Mononuclear cell (primary cell): ENCODE measurements around the gene TMEM132C. TPM values are rescaled to one million over a fixed set of nuclear protein-coding genes. Genes with fewer than 3 reads are reported as not detected.

Experiments used
- H3K27me3 ChIP-seq: 2 replicates; pipeline ENCODE4 v1.6.0; 2011; ENCODE audit warnings: low read length, control low read depth; ENCODE audit not compliant: insufficient read depth
- H3K4me1 ChIP-seq: 2 replicates; pipeline ENCODE4 v1.5.1; 2011; ENCODE audit warnings: mild to moderate bottlenecking, low read length, control low read depth; ENCODE audit not compliant: insufficient read depth
- H3K4me3 ChIP-seq: 2 replicates; pipeline ENCODE4 v1.5.1; 2011; ENCODE audit warnings: mild to moderate bottlenecking, low read length, moderate library complexity
- H3K9me3 ChIP-seq: 2 replicates; pipeline ENCODE4 v1.5.1; 2011; ENCODE audit warnings: low read depth, mild to moderate bottlenecking, control low read depth, low read length
- total RNA-seq: library from RNA; depleted of rRNA; stranded (reverse); fragments of >200 nt; gene quantifications from one replicate; pipeline ENCODE4 v1.2.3, GENCODE V29; 2012

The TMEM132C gene
- total RNA-seq, 1 donor = under 0.01 TPM

DNA sequence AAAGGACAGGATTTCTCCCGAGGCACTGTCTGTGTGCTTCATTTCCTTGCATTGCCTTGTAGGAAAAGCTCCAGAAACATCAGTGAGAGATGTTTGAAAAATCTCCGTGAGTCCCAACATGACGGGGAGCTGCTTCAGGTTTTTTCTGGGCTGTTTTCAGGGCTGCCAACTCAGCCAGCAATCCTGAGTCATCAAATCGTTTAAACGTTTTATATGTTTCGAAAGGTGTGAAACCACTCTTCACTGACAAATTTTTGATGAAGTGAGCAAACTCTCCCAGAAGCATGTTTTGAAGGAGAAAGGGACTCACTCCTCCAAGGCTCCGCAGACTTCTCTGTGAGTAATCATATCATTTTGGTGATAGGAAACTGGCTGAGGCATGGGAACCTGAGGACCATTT is 240.5 kb downstream of the TMEM132C start:
- no peaks in the 10 kb centered on the region for H3K9me3 ChIP-seq
- H3K4me3 ChIP-seq = no peak overlapping the region
- H3K27me3 ChIP-seq = no peaks in the 10 kb centered on the region
- no peaks in the 10 kb centered on the region for H3K4me1 ChIP-seq

DNA sequence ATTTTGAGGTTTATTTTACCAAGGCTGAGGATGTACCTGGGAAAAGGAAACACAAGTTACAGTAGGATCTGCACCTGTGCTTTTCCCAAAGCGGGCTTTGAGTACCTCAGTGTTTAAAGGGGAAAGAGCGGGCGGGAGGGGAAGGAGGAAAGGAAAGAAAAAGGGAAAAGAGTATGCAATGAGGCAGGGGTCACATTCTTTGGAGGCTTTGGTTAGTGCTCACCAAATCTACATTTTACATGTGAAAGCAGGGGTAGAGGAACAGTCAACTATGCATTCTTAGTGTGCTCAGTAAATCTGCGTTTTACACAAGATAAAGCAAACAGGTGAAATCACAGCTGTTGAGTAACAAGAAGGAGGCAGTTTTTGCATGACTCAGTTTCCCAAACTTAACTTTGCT is 242.2 kb downstream of the TMEM132C start:
- Histone ChIP-seq H3K27me3 (no peaks in the 10 kb centered on the region), H3K9me3 (no peaks in the 10 kb centered on the region), H3K4me3 (no peak overlapping the region), H3K4me1 (no peaks in the 10 kb centered on the region)

DNA sequence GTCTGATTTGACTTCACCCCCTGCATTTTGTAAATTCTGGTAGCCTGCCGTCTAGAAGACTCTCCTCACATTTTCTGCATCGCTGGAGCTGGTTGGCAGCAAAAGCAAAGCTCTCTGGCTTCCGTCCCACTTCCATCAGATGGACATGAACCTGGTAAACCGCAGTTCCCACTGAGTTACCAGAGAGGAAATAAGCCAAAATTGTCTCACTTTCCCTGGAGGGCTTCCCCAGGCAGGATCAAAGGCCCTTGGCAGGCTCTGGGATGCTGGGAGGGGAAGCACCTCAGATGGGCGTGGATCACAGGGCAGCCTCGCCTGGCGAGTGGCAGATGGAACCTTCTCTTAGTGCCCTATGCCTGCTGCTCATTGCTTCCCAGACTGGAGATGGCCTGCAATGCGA is 243.5 kb downstream of the TMEM132C start:
- no peaks in the 10 kb centered on the region for H3K27me3 ChIP-seq

DNA sequence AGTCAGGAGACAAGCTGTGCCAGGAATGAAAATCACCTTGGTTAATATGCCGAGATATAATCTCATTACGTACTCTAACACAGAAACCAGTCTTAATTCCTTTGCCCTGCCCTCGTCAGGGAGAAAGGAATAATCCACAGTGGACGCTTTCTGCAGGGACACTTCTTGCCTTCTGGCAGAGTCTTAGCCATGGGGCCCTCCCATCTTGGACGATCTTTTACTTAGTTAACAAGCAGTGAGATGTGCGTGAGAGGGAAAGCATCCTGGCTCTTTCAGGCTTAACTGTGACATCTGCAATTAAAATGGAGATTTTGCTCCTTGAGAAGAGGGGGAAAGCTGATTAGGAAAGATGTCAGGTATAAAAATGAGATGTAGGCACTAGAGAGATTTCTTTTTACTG is 246.4 kb downstream of the TMEM132C start:
- Histone ChIP-seq H3K4me1 (no peaks in the 10 kb centered on the region), H3K27me3 (no peaks in the 10 kb centered on the region), H3K9me3 (no peaks in the 10 kb centered on the region), H3K4me3 (no peak overlapping the region)

More for the DNA sequence above, 243.5 kb downstream of the TMEM132C start:
- Histone ChIP-seq H3K9me3 (no peaks in the 10 kb centered on the region), H3K4me3 (no peak overlapping the region), H3K4me1 (no peaks in the 10 kb centered on the region)

DNA sequence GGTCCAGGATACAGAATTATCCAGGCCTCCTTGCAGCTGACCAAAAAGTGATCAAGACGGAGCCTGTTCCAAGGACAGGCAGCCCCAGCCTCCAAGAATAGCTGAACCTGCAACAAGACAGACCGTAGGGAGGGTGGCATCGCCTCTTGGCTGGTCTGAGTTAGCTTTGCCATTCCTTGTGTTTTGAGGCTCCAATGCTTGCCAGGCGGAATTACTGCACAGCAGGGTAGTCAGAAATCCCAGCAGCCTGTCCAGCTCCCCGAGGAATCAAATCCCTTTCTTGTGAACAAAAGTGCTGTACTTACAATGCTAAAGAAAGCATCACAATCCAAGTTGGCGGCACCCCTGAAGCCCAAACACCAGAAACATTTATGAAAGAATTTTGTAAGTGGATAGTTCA is 246.9 kb downstream of the TMEM132C start:
- Histone ChIP-seq H3K4me3 (no peak overlapping the region), H3K9me3 (no peaks in the 10 kb centered on the region), H3K4me1 (no peaks in the 10 kb centered on the region), H3K27me3 (no peaks in the 10 kb centered on the region)

DNA sequence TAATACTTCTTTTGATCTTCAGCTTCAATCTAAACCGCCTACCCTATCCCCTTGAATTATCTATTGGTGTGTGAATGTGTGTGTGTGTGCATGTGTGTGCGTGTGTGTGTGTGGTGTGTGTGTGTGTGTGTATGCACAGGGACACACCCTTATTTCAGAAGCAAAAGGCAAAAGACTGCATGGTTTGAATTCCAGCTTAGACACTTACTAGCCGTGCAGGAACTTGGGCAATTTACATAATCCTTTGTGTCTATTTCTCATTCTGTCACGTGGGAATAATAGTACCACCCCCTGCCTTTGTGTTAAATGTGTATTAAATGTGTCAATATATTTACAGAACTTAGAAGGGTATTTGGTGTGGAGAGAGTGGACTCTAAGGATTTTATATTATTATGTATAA is 251.7 kb downstream of the TMEM132C start:
- Histone ChIP-seq H3K27me3 (no peaks in the 10 kb centered on the region), H3K9me3 (no peaks in the 10 kb centered on the region), H3K4me1 (no peaks in the 10 kb centered on the region), H3K4me3 (no peak overlapping the region)

DNA sequence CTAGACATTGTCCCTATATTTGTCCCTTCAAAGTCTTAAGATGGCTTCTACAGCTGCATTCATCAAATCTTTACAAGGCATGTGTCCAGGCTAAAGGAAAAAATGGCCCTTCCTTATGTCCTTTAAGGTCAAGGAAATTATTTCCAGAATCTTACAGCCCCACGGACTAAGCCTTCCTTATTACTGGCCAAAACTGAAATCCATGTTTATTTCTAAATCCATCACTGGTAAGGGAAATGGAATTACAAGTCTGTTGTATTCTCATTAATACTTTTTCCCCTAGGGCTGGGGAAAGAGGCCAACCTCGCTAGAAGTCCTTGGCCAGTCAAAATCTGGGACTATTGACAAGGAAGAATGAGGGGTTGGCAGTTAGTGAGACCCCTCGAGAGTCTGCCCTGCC is 252.5 kb downstream of the TMEM132C start:
- H3K9me3 ChIP-seq = no peaks in the 10 kb centered on the region
- no peaks in the 10 kb centered on the region for H3K4me1 ChIP-seq
- no peak overlapping the region for H3K4me3 ChIP-seq
- no peaks in the 10 kb centered on the region for H3K27me3 ChIP-seq

DNA sequence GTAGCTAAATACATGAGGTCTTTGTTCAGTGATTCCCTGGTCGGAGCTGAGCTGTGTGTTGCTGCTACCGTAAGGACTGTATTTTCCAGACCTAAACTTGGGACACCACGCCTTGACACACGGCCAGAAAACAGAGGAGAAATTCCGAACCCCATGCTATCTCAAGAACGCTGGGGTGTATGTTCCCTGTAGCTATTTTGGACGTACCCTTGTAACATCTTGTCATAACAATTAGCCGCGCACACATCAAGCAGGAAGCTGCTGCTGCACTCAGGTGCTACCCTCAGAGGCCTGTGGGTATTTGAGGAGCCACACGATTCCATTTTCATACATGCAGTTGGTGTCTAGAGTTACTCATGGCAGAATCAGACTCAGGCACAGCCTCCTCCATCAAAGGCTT is 255.0 kb downstream of the TMEM132C start:
- Histone ChIP-seq H3K9me3 (no peaks in the 10 kb centered on the region), H3K4me3 (no peak overlapping the region), H3K27me3 (no peaks in the 10 kb centered on the region), H3K4me1 (no peaks in the 10 kb centered on the region)

DNA sequence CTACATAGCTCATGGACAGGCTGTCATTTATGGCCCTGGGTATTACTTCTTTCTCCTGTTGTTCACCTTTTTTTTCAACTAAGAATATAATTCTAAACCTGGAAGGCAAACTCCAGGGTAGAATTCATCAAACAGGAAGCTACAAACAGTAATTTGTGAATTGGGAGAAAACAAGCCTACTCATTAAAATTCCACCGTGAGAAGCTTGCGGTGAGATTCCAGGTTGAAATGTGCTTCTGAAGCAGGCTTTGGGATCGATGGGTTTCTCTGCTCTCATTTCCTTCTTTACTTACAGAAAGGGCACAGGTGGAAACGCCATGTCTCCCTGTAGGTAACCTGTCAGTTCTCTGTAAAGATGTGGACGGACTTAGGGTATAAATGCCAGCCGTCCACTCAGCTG is 257.5 kb downstream of the TMEM132C start:
- Histone ChIP-seq H3K4me3 (no peak overlapping the region), H3K9me3 (no peaks in the 10 kb centered on the region), H3K27me3 (no peaks in the 10 kb centered on the region), H3K4me1 (no peaks in the 10 kb centered on the region)

DNA sequence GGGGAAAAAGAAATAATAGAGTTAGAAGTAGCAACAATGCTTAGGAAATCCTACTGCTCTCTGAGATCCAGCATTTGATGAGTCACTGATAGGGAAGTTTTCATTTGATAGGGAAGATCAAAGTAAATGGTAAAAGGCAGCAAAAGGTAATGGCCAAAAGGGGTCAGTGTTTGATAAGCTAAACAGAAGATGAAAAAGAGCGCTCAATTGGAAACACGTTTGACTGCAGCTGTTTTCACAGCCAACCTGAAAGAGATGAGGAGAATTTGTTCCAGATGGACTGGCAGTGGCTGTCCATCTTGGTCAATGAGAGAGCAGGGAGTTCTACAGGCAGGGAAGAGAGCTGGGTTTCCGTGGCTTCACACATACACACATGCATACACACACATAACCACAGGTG is 264.2 kb downstream of the TMEM132C start:
- Histone ChIP-seq H3K4me1 (no peaks in the 10 kb centered on the region), H3K27me3 (no peaks in the 10 kb centered on the region), H3K4me3 (no peak overlapping the region), H3K9me3 (no peaks in the 10 kb centered on the region)

DNA sequence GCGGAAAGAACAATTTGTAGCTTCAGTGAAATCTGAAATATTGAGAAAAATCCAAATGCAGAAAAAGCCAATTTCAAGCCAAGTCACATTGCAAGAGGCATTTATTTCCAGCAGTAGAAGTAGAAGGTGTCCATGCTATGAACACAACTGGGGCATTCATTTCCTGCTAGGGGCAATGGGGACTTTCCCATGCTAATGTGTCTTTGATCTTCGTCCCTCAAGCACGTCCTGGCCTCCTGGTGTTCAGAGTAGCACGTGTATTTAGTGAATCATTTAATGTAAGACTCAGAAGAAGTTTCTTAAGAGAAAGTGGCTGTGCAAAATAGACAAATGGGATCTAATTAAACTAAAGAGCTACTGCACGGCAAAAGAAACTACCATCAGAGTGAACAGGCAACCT is 267.9 kb downstream of the TMEM132C start:
- Histone ChIP-seq H3K4me1 (no peaks in the 10 kb centered on the region), H3K27me3 (no peaks in the 10 kb centered on the region), H3K4me3 (no peak overlapping the region), H3K9me3 (no peaks in the 10 kb centered on the region)

DNA sequence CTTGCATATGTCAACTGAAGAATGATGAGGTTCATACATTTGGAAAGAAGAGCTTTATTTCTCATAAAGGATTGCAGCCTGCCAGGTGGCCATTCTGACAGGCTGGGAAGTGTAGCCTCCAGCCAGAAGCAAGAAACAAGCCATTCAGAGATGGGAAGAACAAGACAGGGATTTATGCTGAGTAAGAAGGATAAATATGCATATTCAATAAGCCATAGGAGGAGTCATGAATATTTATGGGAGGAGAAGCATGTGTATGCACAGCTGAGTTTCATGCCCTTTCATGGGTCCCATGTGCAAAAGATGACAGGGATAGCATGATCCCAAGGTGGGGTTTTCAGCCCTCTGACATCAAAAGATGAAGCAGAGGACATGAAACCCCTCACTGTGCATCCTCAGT is 269.8 kb downstream of the TMEM132C start:
- Histone ChIP-seq H3K4me3 (no peak overlapping the region), H3K9me3 (no peaks in the 10 kb centered on the region), H3K27me3 (no peaks in the 10 kb centered on the region), H3K4me1 (no peaks in the 10 kb centered on the region)

DNA sequence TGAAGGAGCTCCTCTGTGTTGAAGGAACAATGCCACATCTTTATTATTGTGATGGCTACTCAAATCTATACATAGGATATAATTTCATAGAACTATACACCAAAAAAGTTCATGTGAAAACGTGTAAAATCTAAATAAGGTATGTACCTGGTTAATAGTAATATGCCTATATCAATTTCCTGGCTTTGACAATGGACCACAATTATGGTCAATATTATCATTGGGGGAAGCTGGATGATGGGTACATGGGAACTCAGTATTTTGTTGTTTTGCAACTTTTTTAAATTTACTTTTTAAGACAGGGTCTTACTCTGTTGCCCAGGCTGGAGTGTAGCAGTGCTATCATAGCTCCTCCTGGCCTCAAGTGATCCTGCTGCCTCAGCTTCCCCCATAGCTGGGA is 270.7 kb downstream of the TMEM132C start:
- H3K27me3 ChIP-seq = no peaks in the 10 kb centered on the region

DNA sequence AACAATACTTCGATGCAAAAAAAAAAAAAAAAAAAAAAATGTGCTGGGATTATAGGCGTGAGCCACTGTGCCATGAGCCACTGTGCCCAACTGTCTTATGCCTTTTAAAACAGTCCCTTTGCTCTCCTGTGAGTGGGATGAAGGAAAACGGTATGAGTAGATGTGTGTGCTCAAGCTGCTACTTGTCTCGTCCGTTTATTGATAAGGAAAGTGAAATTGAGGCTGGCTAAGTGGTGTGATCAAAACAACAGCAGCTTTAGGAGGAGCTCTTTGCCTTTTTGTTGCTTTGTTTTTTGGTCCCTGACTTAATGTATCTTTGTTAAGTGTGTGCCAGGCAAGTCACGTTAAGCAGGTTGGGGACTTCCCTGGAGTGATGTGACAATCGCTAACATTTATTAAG is 275.9 kb downstream of the TMEM132C start:
- H3K9me3 ChIP-seq = no peaks in the 10 kb centered on the region
- no peak overlapping the region for H3K4me3 ChIP-seq
- no peaks in the 10 kb centered on the region for H3K4me1 ChIP-seq
- no peaks in the 10 kb centered on the region for H3K27me3 ChIP-seq

More for the DNA sequence above, 270.7 kb downstream of the TMEM132C start:
- H3K4me3 ChIP-seq = no peak overlapping the region
- H3K4me1 ChIP-seq = no peaks in the 10 kb centered on the region
- H3K9me3 ChIP-seq = no peaks in the 10 kb centered on the region

DNA sequence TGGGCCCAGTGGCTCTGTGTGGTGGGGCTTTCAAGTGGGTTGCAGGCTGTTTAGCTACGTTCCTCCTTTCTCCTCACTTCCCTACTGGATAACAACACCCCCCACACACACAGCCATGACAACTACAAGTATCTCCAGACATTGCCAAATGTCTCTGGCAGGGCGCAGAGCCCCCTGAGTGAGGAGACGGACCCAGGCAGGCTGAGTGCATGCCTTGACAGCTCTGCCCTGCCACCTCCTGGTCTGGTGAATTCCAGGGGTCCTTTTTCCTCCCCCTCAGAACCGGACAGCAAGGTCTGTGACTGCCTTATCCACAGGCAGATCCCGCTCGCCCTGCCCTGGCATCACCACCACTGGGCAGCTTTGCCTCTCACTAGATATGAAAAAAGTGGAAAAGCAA is 276.5 kb downstream of the TMEM132C start:
- no peak overlapping the region for H3K4me3 ChIP-seq
- no peaks in the 10 kb centered on the region for H3K4me1 ChIP-seq
- no peaks in the 10 kb centered on the region for H3K9me3 ChIP-seq
- no peaks in the 10 kb centered on the region for H3K27me3 ChIP-seq

DNA sequence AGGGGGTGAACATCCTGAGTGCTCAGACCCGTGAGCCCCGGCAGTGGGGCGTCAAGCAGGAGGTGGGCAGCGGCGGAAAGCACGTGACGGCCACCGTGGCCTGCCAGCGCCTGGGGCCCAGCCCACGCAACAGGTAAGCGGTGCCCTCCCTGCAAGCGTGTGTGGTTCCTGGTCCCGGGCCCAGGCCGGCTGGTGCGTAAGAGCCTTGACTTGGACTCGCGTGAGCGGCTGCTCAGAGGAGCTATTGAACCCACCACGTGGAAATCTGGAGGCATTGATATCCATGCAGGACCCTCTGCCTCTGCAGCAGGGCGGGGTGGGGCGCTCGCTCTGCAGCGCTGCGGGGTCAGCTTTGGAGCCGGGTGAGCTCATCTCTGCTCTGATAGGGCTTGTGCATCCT is 277.0 kb downstream of the TMEM132C start:
- no peaks in the 10 kb centered on the region for H3K4me1 ChIP-seq
- H3K9me3 ChIP-seq = no peaks in the 10 kb centered on the region
- no peak overlapping the region for H3K4me3 ChIP-seq
- H3K27me3 ChIP-seq = no peaks in the 10 kb centered on the region

DNA sequence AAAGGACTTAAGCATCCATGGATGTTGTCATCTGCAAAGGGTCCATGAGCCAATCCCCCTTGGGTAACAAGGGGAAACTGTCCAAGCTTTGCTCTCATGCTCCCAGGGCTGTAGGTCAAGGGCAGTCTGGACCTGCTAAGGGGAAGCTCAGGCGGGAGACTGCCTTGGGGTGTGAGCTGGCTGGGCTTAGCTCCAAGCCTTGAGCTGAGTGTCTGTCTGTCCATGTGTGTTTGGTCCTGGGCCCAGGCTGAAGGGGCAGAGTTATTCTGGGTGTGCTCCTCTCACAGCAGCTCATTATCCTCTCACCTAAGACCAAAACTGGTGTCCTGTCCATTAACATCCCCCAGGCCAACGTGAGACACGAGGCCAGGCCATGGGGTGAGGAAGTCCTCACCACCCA is 282.0 kb downstream of the TMEM132C start:
- no peaks in the 10 kb centered on the region for H3K27me3 ChIP-seq
- no peaks in the 10 kb centered on the region for H3K9me3 ChIP-seq
- H3K4me1 ChIP-seq = no peaks in the 10 kb centered on the region
- H3K4me3 ChIP-seq = no peak overlapping the region
